Measurements from ENCODE around the gene FAM136A. TPM values are rescaled to one million over a fixed set of nuclear protein-coding genes. Genes with fewer than 3 reads are reported as not detected.

FAM136A gene
- total and polyA plus RNA-seq, 2 of the 13 experiments (the other 11 are each of a cell fraction or from before 2014, with no cell fraction given), result 77.8 to 126 TPM

DNA sequence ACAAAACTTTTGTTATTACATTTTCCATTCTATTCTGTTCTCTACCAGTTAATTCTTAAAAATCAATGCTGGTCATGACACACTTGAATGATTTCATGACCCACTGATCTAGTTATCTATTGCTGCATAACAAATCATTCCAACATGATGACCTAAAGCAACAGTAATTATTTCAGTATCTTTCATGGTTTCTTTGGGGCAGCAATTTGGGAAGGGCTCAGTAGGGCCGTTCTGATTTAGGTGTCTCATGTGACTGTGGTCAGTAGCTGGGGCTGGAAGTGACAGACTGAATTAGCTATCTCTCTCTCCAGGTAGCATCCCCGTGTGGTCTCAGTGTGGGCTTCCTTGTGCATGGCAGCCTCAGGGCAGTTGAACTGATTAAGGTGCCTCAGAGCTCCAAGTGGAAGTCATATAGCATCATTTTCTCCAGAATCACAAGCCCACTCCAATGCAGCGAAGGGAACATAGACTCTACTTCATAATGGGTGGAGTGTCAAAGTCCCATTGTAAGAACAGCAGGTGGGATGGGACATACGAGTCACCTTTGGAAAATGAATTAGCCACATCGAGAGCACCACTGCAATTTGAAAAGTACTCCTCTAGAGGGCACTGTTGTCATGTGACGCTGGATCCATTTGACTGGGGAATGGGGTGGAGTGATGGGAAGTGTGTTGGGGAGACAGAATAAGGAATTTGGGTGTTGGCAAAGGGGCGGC, 39.1 kb upstream of the FAM136A start (continued):
- TF ChIP-seq HMGXB4 (CRISPR knock-in tag; IDR thresholded peaks at IDR 0.05; ENCODE audit: borderline replicate concordance in 1 of 2, low read depth in 1 of 2) (peak in 1 of 2 experiments; percentile 41; a peak in 1 of 4 replicates), ZNF841 (CRISPR knock-in tag; IDR thresholded peaks at IDR 0.05; ENCODE audit: borderline replicate concordance) (no peak), MIXL1 (CRISPR knock-in tag; IDR thresholded peaks at IDR 0.05) (0 out of 2 replicates have a peak, but pooled peaks have one; percentile 42), HNRNPK (IDR thresholded peaks at IDR 0.05; ENCODE audit: low read depth, low read length, poor library complexity, severe bottlenecking) (peak; percentile 36), ZNF501 (CRISPR knock-in tag; IDR thresholded peaks at IDR 0.05) (peak; percentile 66; the same call in 1 of the 2 replicates), ZNF230 (CRISPR knock-in tag; IDR thresholded peaks at IDR 0.05) (0 out of 2 replicates have a peak, but pooled peaks have one; percentile 26), SAP130 (CRISPR knock-in tag; IDR thresholded peaks at IDR 0.05; ENCODE audit: low read depth) (0 out of 2 replicates have a peak, but pooled peaks have one; percentile 13), ARID5B (CRISPR knock-in tag; IDR thresholded peaks at IDR 0.05) (0 out of 2 replicates have a peak, but pooled peaks have one; percentile 17), ZMYM4 (CRISPR knock-in tag; IDR thresholded peaks at IDR 0.05) (peak; percentile 18; the same call in 1 of the 2 replicates), RAD21 (CRISPR knock-in tag; IDR thresholded peaks at IDR 0.05) (peak; percentile 92), ASH2L (IDR thresholded peaks at IDR 0.05; ENCODE audit: insufficient read length, low read depth, low read length) (no peak), RXRB (CRISPR knock-in tag; IDR thresholded peaks at IDR 0.05; ENCODE audit: borderline replicate concordance) (0 out of 2 replicates have a peak, but pooled peaks have one; percentile 14), ZNF547 (CRISPR knock-in tag; IDR thresholded peaks at IDR 0.05) (no peak), TEAD3 (CRISPR knock-in tag; optimal IDR thresholded peaks at IDR 0.05; ENCODE audit: borderline replicate concordance) (peak; percentile 37), ZFP37 (CRISPR knock-in tag; IDR thresholded peaks at IDR 0.05; ENCODE audit: borderline replicate concordance) (0 out of 2 replicates have a peak, but pooled peaks have one; percentile 39), HMGXB3 (CRISPR knock-in tag; IDR thresholded peaks at IDR 0.05; ENCODE audit: borderline replicate concordance) (no peak), FOXC1 (CRISPR knock-in tag; IDR thresholded peaks at IDR 0.05; ENCODE audit: borderline replicate concordance) (0 out of 2 replicates have a peak, but pooled peaks have one; percentile 22), ZFP41 (CRISPR knock-in tag; IDR thresholded peaks at IDR 0.05; ENCODE audit: borderline replicate concordance) (peak; percentile 30; the same call in 1 of the 2 replicates), XRCC5 (optimal IDR thresholded peaks at IDR 0.05; ENCODE audit: low read length) (peak; percentile 80)

All from HepG2 (cell line).